Cardiac muscle cell (in vitro differentiated cells and primary cell): ENCODE measurements around the gene PLPPR2. TPM values are rescaled to one million over a fixed set of nuclear protein-coding genes. Genes with fewer than 3 reads are reported as not detected.
A peak's percentile ranks its signal among the peaks of the same experiment; 100 is the strongest.

Experiments used
- DNase-seq, 2 donors: peaks; one replicate each; pipeline versions ENCODE4 v3.0.0 to v3.0.0-alpha.2; 2010 to 2017; ENCODE audit warnings: low read depth in 1 of 2, low spot score in 1 of 2
- H3K27ac ChIP-seq: fragments of 200-600 bp; sonication (generic); 2 replicates; pipeline ENCODE4 v1.5.1; 2016
- H3K27me3 ChIP-seq: fragments of 200-600 bp; sonication (generic); 2 replicates; pipeline ENCODE4 v1.6.0; 2016; ENCODE audit warnings: control low read depth
- H3K36me3 ChIP-seq: fragments of 200-600 bp; sonication (generic); 2 replicates; pipeline ENCODE4 v1.5.1; 2016; ENCODE audit warnings: control low read depth
- H3K4me1 ChIP-seq: fragments of 200-600 bp; sonication (generic); 2 replicates; pipeline ENCODE4 v1.8.1; 2017; ENCODE audit warnings: low read depth, mild to moderate bottlenecking, mixed run types
- H3K4me3 ChIP-seq: fragments of 200-600 bp; sonication (generic); 2 replicates; pipeline ENCODE4 v1.5.1; 2016; ENCODE audit warnings: mild to moderate bottlenecking
- H3K9me3 ChIP-seq: fragments of 200-600 bp; sonication (generic); 2 replicates; pipeline ENCODE4 v1.5.1; 2017; ENCODE audit warnings: low read depth, mild to moderate bottlenecking, control low read depth
- CTCF ChIP-seq: IDR thresholded peaks from 2 replicates; pipeline ENCODE4 v1.5.1; 2012; ENCODE audit warnings: low read depth, mild to moderate bottlenecking, low read length
- polyA plus RNA-seq: library from polyadenylated mRNA; unstranded; fragments of >200 nt; fragmentation: Nextera tagmentation; extraction: Ambion mirVana; gene quantifications from 2 replicates; pipeline ENCODE4 v1.2.1, GENCODE V29; 2016
- total RNA-seq: library from RNA; depleted of rRNA; stranded (reverse); fragments of >200 nt; gene quantifications from 2 replicates; pipeline ENCODE4 v1.2.3, GENCODE V29; 2016

Gene PLPPR2
- total and polyA plus RNA-seq, 2 experiments from 2014 or later, result 13.4 to 14.9 TPM

GRCh38 chr19:11356676-11357550 is 1.7 kb downstream of the PLPPR2 start:
- TF ChIP-seq CTCF, result no peak
- no peak overlapping the region for H3K27ac ChIP-seq
- H3K4me1 ChIP-seq, result no peaks in the 10 kb centered on the region
- H3K9me3 ChIP-seq, result no peaks in the 10 kb centered on the region
- DNase-seq, result no peak
- H3K27me3 ChIP-seq, result no peaks in the 10 kb centered on the region
- H3K4me3 ChIP-seq, result no peak overlapping the region
- no peaks in the 10 kb centered on the region for H3K36me3 ChIP-seq

GRCh38 chr19:11359421-11359820 is 4.2 kb downstream of the PLPPR2 start:
- Histone ChIP-seq H3K4me1 (no peaks in the 10 kb centered on the region), H3K4me3 (no peak overlapping the region), H3K9me3 (no peaks in the 10 kb centered on the region), H3K27ac (no peak overlapping the region), H3K27me3 (no peaks in the 10 kb centered on the region), H3K36me3 (no peaks in the 10 kb centered on the region)
- no peak for DNase-seq
- TF ChIP-seq CTCF, result no peak

- Histone ChIP-seq H3K27me3 (no peaks in the 10 kb centered on the region), H3K9me3 (no peaks in the 10 kb centered on the region), H3K27ac (no peak overlapping the region), H3K4me3 (no peak overlapping the region), H3K4me1 (no peaks in the 10 kb centered on the region), H3K36me3 (no peaks in the 10 kb centered on the region)
- peak in 1 of 2 donors; percentile 90 for DNase-seq
- TF ChIP-seq CTCF, result no peak
These were observed 6.0 kb downstream of the PLPPR2 start for GRCh38 chr19:11361037-11361770.

GRCh38 chr19:11361771-11362731 is 6.8 kb downstream of the PLPPR2 start:
- Histone ChIP-seq H3K4me3 (no peak overlapping the region), H3K4me1 (no peaks in the 10 kb centered on the region), H3K27ac (no peak overlapping the region), H3K36me3 (no peaks in the 10 kb centered on the region), H3K9me3 (no peaks in the 10 kb centered on the region), H3K27me3 (no peaks in the 10 kb centered on the region)
- TF ChIP-seq CTCF, result no peak
- DNase-seq, result no peak

- H3K4me3 ChIP-seq, result no peak overlapping the region
- no peaks in the 10 kb centered on the region for H3K4me1 ChIP-seq
- no peaks in the 10 kb centered on the region for H3K9me3 ChIP-seq
- H3K27ac ChIP-seq, result no peak overlapping the region
- TF ChIP-seq CTCF, result no peak
- DNase-seq, result no peak
- no peaks in the 10 kb centered on the region for H3K27me3 ChIP-seq
- no peaks in the 10 kb centered on the region for H3K36me3 ChIP-seq
These were observed 8.6 kb downstream of the PLPPR2 start for GRCh38 chr19:11363881-11364280.
